Lower lobe of right lung (tissue), 2 donors: Measurements from ENCODE around the gene PPTC7. TPM values are rescaled to one million over a fixed set of nuclear protein-coding genes. Genes with fewer than 3 reads are reported as not detected.
A peak's percentile ranks its signal among the peaks of the same experiment; 100 is the strongest.
"Not testable (repeated sequence)": the region's sequence is repeated elsewhere in the genome, so short reads cannot be mapped to it uniquely, and the experiment has no call there.

Experiments
- ATAC-seq, 2 donors: fragments of 200-7000 bp; cut with Tn5 transposase; one replicate each; pipeline ENCODE4 v1.9.1; 2020 to 2022; ENCODE audit warnings: mild to moderate bottlenecking in 2 of 2, moderate library complexity in 2 of 2
- DNase-seq: peaks from one replicate; pipeline ENCODE4 v3.0.0-alpha.2; 2020
- H3K27ac ChIP-seq: fragments of 200-600 bp; one replicate; pipeline ENCODE4 v1.8.0; 2022
- H3K27me3 ChIP-seq: fragments of 200-600 bp; one replicate; pipeline ENCODE4 v1.8.0; 2022; ENCODE audit warnings: low read depth
- H3K36me3 ChIP-seq: fragments of 200-600 bp; one replicate; pipeline ENCODE4 v1.8.0; 2022; ENCODE audit warnings: mild to moderate bottlenecking
- H3K4me1 ChIP-seq: fragments of 200-600 bp; one replicate; pipeline ENCODE4 v1.8.0; 2022
- H3K4me3 ChIP-seq: fragments of 200-600 bp; one replicate; pipeline ENCODE4 v1.8.0; 2022; ENCODE audit warnings: mild to moderate bottlenecking
- H3K9me3 ChIP-seq: fragments of 200-600 bp; one replicate; pipeline ENCODE4 v1.8.0; 2022
- CTCF ChIP-seq: fragments of 200-600 bp; IDR thresholded peaks from one replicate; pipeline ENCODE4 v1.8.0; 2022; ENCODE audit warnings: antibody characterized with exemption, mild to moderate bottlenecking
- intact Hi-C: fragments of 100-400 bp; cut with DNase I; formaldehyde crosslinking; loops from one replicate; pipeline ENCODE4 v1.11.0; 2022
- total RNA-seq: library from RNA; stranded (reverse); fragmentation: NEBNext Ultra II Directional; extraction: Animal tissue kit (Norgen Biotek cat#: 25700); gene quantifications from one replicate; pipeline ENCODE4 v1.2.1, GENCODE V29; 2021
- donor health status: DM: no; HTN: yes; CAD: no; lungs with severe emphysema.

PPTC7 gene
- total RNA-seq, 1 donor from 2014 or later, result 23.6 TPM

DNA sequence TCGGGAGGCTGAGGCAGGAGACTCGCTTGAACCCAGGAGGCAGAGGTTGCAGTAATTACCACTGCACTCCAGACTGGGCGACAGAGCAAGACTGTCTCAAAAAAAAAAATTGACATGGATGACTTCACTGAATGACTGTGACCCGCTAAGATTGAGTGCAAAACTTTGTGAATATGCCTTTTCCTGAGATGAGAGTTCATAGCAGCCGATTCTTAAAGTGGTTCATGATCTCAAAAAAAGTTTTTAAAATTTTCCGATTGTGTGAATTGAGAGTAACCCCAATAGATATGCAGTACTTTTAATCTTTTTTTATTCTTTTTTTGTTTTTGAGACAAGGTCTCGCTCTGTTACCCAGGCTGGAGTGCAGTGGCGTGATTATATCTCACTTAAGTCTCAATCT, 32.1 kb upstream of the PPTC7 start:
- DNase-seq (no peak), ATAC-seq (no peak)
- Histone ChIP-seq H3K36me3 (peaks cover 8% of the 10 kb centered on the region), H3K4me1 (peaks cover 8% of the 10 kb centered on the region), H3K4me3 (no peak overlapping the region), H3K27me3 (no peaks in the 10 kb centered on the region), H3K9me3 (no peaks in the 10 kb centered on the region), H3K27ac (no peak overlapping the region)
- TF ChIP-seq CTCF, result no peak
- intact Hi-C loops, result no loop called here

- Histone ChIP-seq H3K9me3 (no peaks in the 10 kb centered on the region), H3K27ac (peak within 1 kb of the TSS; percentile 77), H3K4me3 (peak within 1 kb of the TSS; percentile 67), H3K27me3 (no peaks in the 10 kb centered on the region), H3K4me1 (peaks cover 8% of the 10 kb centered on the region), H3K36me3 (peaks cover 8% of the 10 kb centered on the region)
- ATAC-seq, result peak; percentile 100
- TF ChIP-seq CTCF, result no peak
- peak; percentile 98 for DNase-seq
- intact Hi-C loops, result no loop called here
Measured at GRCh38 chr12:110613771-110614684, 30.9 kb upstream of the PPTC7 start, which contains the start of gene TCTN1. Gene TCTN1, plus strand, starts transcription at chr12:110614129. Its CDS starts 54 bp downstream, at chr12:110614183.

DNA sequence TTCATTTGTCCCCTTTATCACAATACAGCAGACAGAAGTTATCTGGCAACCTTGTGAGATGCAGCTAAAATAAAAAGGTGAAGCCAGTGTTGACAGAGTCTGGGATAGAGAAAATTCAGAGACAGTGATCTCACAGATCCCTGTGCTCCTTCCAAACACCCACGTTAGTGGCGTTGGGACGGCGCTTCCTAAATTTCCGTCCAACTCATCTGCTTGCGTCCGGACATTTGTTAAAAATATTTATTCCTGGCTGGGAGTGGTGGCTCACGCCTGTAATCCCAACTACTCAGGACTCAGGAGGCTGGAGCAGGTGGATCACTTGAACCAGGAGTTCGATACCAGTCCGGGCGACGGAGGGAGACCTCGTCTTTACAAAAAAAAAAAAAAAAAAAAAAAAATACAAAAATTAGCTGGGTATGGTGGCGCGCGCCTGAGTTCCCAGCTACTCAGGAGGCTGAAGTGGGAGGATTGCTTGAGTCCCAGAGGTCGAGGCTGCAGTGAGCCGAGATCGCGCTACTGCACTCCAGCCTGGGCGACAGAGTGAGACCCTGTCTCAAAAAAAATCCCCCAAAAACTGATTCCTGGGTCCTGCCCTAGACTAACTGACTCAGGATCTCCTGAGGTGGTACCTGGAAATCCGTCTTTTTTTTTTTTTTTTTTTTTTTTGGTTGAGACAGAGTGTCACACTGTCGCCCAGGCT, 30.1 kb upstream of the PPTC7 start:
- no peaks in the 10 kb centered on the region for H3K9me3 ChIP-seq
- TF ChIP-seq CTCF, result no peak
- H3K4me1 ChIP-seq, result peaks cover 8% of the 10 kb centered on the region
- no peak for ATAC-seq
- H3K4me3 ChIP-seq, result peak overlapping the region; percentile 67
- H3K27ac ChIP-seq, result peak overlapping the region; percentile 77
- intact Hi-C loops, result no loop called here
- H3K27me3 ChIP-seq, result no peaks in the 10 kb centered on the region
- DNase-seq, result no peak
- peaks cover 8% of the 10 kb centered on the region for H3K36me3 ChIP-seq

GRCh38 chr12:110606253-110606611, 23.1 kb upstream of the PPTC7 start:
- intact Hi-C loops, result no loop called here
- no peaks in the 10 kb centered on the region for H3K9me3 ChIP-seq
- no peak for DNase-seq
- H3K4me3 ChIP-seq, result peak overlapping the region; percentile 22
- H3K36me3 ChIP-seq, result no peaks in the 10 kb centered on the region
- no peak for TF ChIP-seq CTCF
- no peak for ATAC-seq
- no peaks in the 10 kb centered on the region for H3K4me1 ChIP-seq
- H3K27ac ChIP-seq, result peak overlapping the region; percentile 73
- no peaks in the 10 kb centered on the region for H3K27me3 ChIP-seq

DNA sequence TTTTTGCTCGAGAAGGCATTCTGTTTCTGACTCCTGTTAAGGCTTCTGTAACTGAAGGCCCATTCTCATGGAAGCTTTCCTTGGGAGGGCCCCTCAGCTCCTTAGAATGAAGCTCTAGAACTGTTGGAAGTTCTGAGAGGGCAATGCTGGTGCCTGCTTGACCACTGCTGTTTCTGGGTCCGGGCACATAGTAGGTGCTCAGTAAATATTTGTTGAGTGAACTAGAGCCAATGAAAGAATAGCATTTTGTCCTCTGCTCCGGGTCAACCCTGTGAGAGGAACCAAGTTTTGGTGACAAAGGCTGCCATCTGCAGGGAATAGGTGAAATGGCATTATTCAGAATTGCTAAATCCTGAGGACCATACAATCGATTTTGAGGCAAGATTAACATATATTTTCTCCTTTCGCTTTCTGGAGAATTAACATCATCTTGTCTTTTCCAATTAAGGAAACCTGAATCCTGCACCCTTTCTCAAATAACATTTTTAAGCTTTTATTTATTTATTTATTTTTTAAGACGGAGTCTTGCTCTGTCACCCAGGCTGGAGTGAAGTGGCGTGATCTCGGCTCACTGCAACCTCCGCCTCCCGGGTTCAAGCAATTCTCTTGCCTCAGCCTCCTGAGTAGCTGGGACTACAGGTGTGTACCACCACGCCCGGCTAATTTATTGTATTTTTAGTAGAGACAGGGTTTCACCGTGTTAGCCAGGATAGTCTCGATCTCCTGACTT, 19.1 kb upstream of the PPTC7 start:
- peak; percentile 72 for TF ChIP-seq CTCF
- not testable (repeated sequence) for H3K4me1 ChIP-seq, H3K27ac ChIP-seq, H3K36me3 ChIP-seq, H3K4me3 ChIP-seq, DNase-seq, H3K9me3 ChIP-seq, H3K27me3 ChIP-seq
- ATAC-seq, result peak; percentile 71 to 82
- intact Hi-C loops, result loop anchor here (5.0 kb wide), 1 partner anchor 90 kb away; no protein-coding TSS in a partner anchor
